ENCODE data around the gene SLC39A7.

GRCh38 chr6:33156964-33157363 is 43.7 kb upstream of the SLC39A7 start:
- TF ChIP-seq CTCF (IDR thresholded peaks at IDR 0.05; ENCODE audit: low read length) (no peak), EZH2 (IDR thresholded peaks at IDR 0.05; ENCODE audit: borderline replicate concordance, low read length) (no peak)
